K562 (cell line): Measurements from ENCODE around the gene MRPS6. TPM values are rescaled to one million over a fixed set of nuclear protein-coding genes. Genes with fewer than 3 reads are reported as not detected.

ENCODE experiments used
- ATAC-seq: fragments of 200-7000 bp; cut with Tn5 transposase; 3 replicates; pipeline ENCODE4 v1.9.1; 2020; ENCODE audit warnings: moderate library complexity
- BruUV-seq: library from RNA; stranded (reverse); fragments of 400-500 nt; replicated peaks from 2 replicates; lab custom pipeline; 2021; lab: Mats Ljungman, UMichigan
- CTCF ChIA-PET: fragments of 300-600 bp; formaldehyde crosslinking; extraction: SDS; loops from one replicate; lab custom pipeline; 2021; ENCODE audit warnings: low intra/inter-chr PET ratio; lab: Yijun Ruan, JAX
- POLR2A ChIA-PET: fragments of 300-600, 350-650 bp; sonication (Branson Sonifier 250); formaldehyde crosslinking; extraction: SDS; loops from one replicate; lab custom pipeline; 2021; ENCODE audit warnings: antibody characterized with exemption, inconsistent platforms; lab: Yijun Ruan, JAX
- DNase-seq, 4 experiments: peaks; one replicate each; pipeline versions ENCODE4 v3.0.0 to v3.0.0-alpha.2; 2011 to 2018; ENCODE audit warnings: low spot score in 3 of 4, mixed read lengths in 3 of 4; ENCODE audit errors: extremely low read depth in 1 of 4
- FAIRE-seq: peaks from 2 replicates; lab custom pipeline; 2011; peaks lifted over from hg19 to GRCh38; lab: Jason Lieb, UNC
- H2AFZ ChIP-seq: 2 replicates; pipeline ENCODE4 v1.6.0; 2011; ENCODE audit warnings: low read depth, low read length, control low read depth, inconsistent platforms
- H3K27ac ChIP-seq: fragments of 200-600 bp; 3 replicates; pipeline ENCODE4 v1.8.0; 2011; ENCODE audit warnings: low read depth, mild to moderate bottlenecking, control low read depth, inconsistent platforms, low read length, moderate library complexity, mixed read lengths; ENCODE audit errors: extremely low read depth
- H3K27me3 ChIP-seq, 2 experiments: fragments of 300-600 bp in 1 of 2; 2 replicates in 1 of 2; 3 replicates in 1 of 2; pipeline versions ENCODE4 v1.6.0 to v1.8.0; 2011; ENCODE audit warnings: inconsistent platforms in 2 of 2, low read length in 2 of 2, mild to moderate bottlenecking in 1 of 2, mixed read lengths in 1 of 2, moderate library complexity in 1 of 2; ENCODE audit not compliant: control insufficient read depth in 2 of 2, insufficient read depth in 2 of 2
- H3K36me3 ChIP-seq: fragments of 300-600 bp; 3 replicates; pipeline ENCODE4 v1.8.0; 2011; ENCODE audit warnings: mild to moderate bottlenecking, low read length, inconsistent platforms; ENCODE audit not compliant: control insufficient read depth, insufficient read depth
- H3K4me1 ChIP-seq, 2 experiments: fragments of 200-600 bp in 1 of 2; replicated peaks in 1 of 2; 2 replicates in 1 of 2; 3 replicates in 1 of 2; pipeline versions ENCODE4 v1.5.1 to v1.8.0; 2011; ENCODE audit warnings: inconsistent platforms in 2 of 2, low read length in 2 of 2, mild to moderate bottlenecking in 1 of 2, mixed read lengths in 1 of 2, moderate library complexity in 1 of 2; ENCODE audit not compliant: control insufficient read depth in 2 of 2, insufficient read depth in 2 of 2
- H3K4me2 ChIP-seq: 2 replicates; pipeline ENCODE4 v1.6.1; 2011; ENCODE audit warnings: low read length, control low read depth, inconsistent platforms, mixed read lengths; ENCODE audit not compliant: insufficient read depth
- H3K4me3 ChIP-seq: fragments of 200-600 bp; sonication (generic), shearing (Covaris generic); 2 replicates; pipeline ENCODE4 v1.5.1; 2016; ENCODE audit warnings: control low read depth, inconsistent platforms
- H3K79me2 ChIP-seq: fragments of 200-600 bp; 3 replicates; pipeline ENCODE4 v1.8.0; 2011; ENCODE audit warnings: low read length, inconsistent platforms; ENCODE audit not compliant: control insufficient read depth, insufficient read depth
- H3K9ac ChIP-seq, 2 experiments: 2 replicates each; pipeline versions ENCODE4 v1.6.0 to v1.6.1; 2011; ENCODE audit warnings: low read depth in 2 of 2, low read length in 2 of 2, control low read depth in 1 of 2, inconsistent platforms in 1 of 2, mild to moderate bottlenecking in 1 of 2, mixed read lengths in 1 of 2; ENCODE audit not compliant: insufficient read depth in 1 of 2
- H3K9me1 ChIP-seq: one replicate; pipeline ENCODE4 v1.6.0; 2011; ENCODE audit warnings: inconsistent platforms, mild to moderate bottlenecking, low read length, moderate library complexity; ENCODE audit not compliant: control insufficient read depth, insufficient read depth
- H3K9me3 ChIP-seq: replicated peaks from 2 replicates; pipeline ENCODE4 v1.5.1; 2011; ENCODE audit warnings: low read depth, low read length, inconsistent platforms; ENCODE audit not compliant: control insufficient read depth, insufficient read depth
- H4K20me1 ChIP-seq: replicated peaks from 2 replicates; pipeline ENCODE4 v1.6.1; 2011; ENCODE audit warnings: low read length, inconsistent platforms, mixed read lengths; ENCODE audit not compliant: control insufficient read depth, insufficient read depth
- ASH1L ChIP-seq: fragments of 450-650 bp; IDR thresholded peaks from 2 replicates; pipeline ENCODE4 v1.6.1; 2018; ENCODE audit warnings: borderline replicate concordance, mild to moderate bottlenecking, low read depth; ENCODE audit not compliant: partially characterized antibody
- ATF6 ChIP-seq: sonication (generic); formaldehyde crosslinking; IDR thresholded peaks from 2 replicates; pipeline ENCODE4 v1.4.0; 2020; ENCODE audit warnings: mild to moderate bottlenecking, missing genetic modification reagents
- BCOR ChIP-seq: fragments of 450-650 bp; IDR thresholded peaks from 2 replicates; pipeline ENCODE4 v1.6.1; 2016
- CREB3L1 ChIP-seq: fragments of 450-650 bp; IDR thresholded peaks from 2 replicates; pipeline ENCODE4 v1.6.1; 2014; ENCODE audit warnings: low read depth, mild to moderate bottlenecking, moderate library complexity, borderline replicate concordance
- DEAF1 ChIP-seq: fragments of 450-650 bp; formaldehyde crosslinking; IDR thresholded peaks from 2 replicates; pipeline ENCODE4 v1.4.0; 2020; ENCODE audit warnings: mild to moderate bottlenecking, moderate library complexity
- DIDO1 ChIP-seq: fragments of 450-650 bp; IDR thresholded peaks from 2 replicates; pipeline ENCODE4 v1.6.1; 2016; ENCODE audit warnings: low read depth, missing biosample characterization, missing genetic modification characterization
- JUNB ChIP-seq: fragments of 450-650 bp; formaldehyde crosslinking; conservative IDR thresholded peaks from 2 replicates; pipeline ENCODE4 v1.4.0; 2020; ENCODE audit warnings: mild to moderate bottlenecking
- JUND ChIP-seq, 2 experiments: IDR thresholded peaks; 2 replicates in 1 of 2; 3 replicates in 1 of 2; pipeline ENCODE4 v1.6.1; 2011; ENCODE audit warnings: borderline replicate concordance in 2 of 2, low read depth in 2 of 2, low read length in 2 of 2, improper control_type of control experiment in 1 of 2, missing biosample characterization in 1 of 2, missing genetic modification characterization in 1 of 2, missing genetic modification reagents in 1 of 2
- KDM2B ChIP-seq: fragments of 250-450 bp; sonication (Bioruptor Pico); IDR thresholded peaks from 2 replicates; pipeline ENCODE4 v1.8.0; 2021; ENCODE audit warnings: mild to moderate bottlenecking, moderate library complexity
- MTA2 ChIP-seq: fragments of 450-650 bp; IDR thresholded peaks from 2 replicates; pipeline ENCODE4 v1.6.1; 2016; ENCODE audit warnings: low read depth
- POLR2AphosphoS2 ChIP-seq: IDR thresholded peaks from 2 replicates; pipeline ENCODE4 v1.6.1; 2012; ENCODE audit warnings: low read length, improper control_type of control experiment
- XRCC3 ChIP-seq: fragments of 450-650 bp; IDR thresholded peaks from 2 replicates; pipeline ENCODE4 v1.6.1; 2017; ENCODE audit warnings: mild to moderate bottlenecking, moderate library complexity
- ZNF143 ChIP-seq: sonication (generic); formaldehyde crosslinking; IDR thresholded peaks from 2 replicates; pipeline ENCODE4 v1.9.0; 2022; ENCODE audit warnings: mild to moderate bottlenecking, missing genetic modification reagents
- ZNF280A ChIP-seq: fragments of 450-650 bp; IDR thresholded peaks from 2 replicates; pipeline ENCODE4 v1.6.1; 2018; ENCODE audit warnings: mild to moderate bottlenecking, low read depth; ENCODE audit not compliant: partially characterized antibody
- WGBS: fragments of 100-300 bp; shearing (Covaris generic); methylation state at CpG from one replicate; pipeline ENCODE4 v1.1.6; 2016; ENCODE audit warnings: low coverage, mixed read lengths; ENCODE audit not compliant: insufficient coverage; ENCODE audit errors: missing lambda C conversion rate; 5-methylcytosine and 5-hydroxymethylcytosine counted together
- in situ Hi-C: fragments of 300-500 bp; cut with MboI; formaldehyde crosslinking; loops from 4 replicates; pipeline ENCODE4 v1.15.0; 2018; ENCODE audit warnings: inconsistent platforms, mixed read lengths
- intact Hi-C: fragments of 100-400 bp; cut with micrococcal nuclease; formaldehyde crosslinking; loops from 2 replicates; pipeline ENCODE4 v1.14.2; 2022
- polyA plus RNA-seq, 8 experiments: library from polyadenylated mRNA; depleted of rRNA in 4 of 8; stranded (reverse) in 5 of 8; unstranded in 3 of 8; fragments of >200 nt; fragmentation: Nextera tagmentation in 2 of 8; fragmentation: Illumina TruSeq in 1 of 8; extraction: Ambion mirVana in 2 of 8; extraction: Trizol in 1 of 8; gene quantifications; 2 replicates each; pipeline versions ENCODE4 v1.2.1 to v1.2.3, GENCODE V29; 2011 to 2014; ENCODE audit warnings: inconsistent platforms in 1 of 8, missing spikeins in 1 of 8
- total RNA-seq, 7 experiments: library from RNA; depleted of rRNA in 6 of 7; stranded (reverse); fragments of >200 nt in 6 of 7; fragmentation: Illumina TruSeq in 2 of 7; extraction: Trizol in 2 of 7; gene quantifications; 2 replicates each; pipeline versions ENCODE4 v1.2.1 to v1.2.3, GENCODE V29; 2011 to 2021; ENCODE audit warnings: low replicate concordance in 1 of 7

MRPS6 gene
- total and polyA plus RNA-seq, 9 of the 15 experiments (the other 6 are each of a cell fraction or from before 2014, with no cell fraction given) = 26.1 to 72.0 (median 39.3) TPM

- TF ChIP-seq CREB3L1 = no peak
- TF ChIP-seq XRCC3 = no peak
- no peak for TF ChIP-seq JUNB (CRISPR knock-in tag)
- no peak for TF ChIP-seq DIDO1 (tag)
Measured at GRCh38 chr21:34052171-34052570, 21.2 kb upstream of the MRPS6 start (continued).

GRCh38 chr21:34054259-34054658 is 19.1 kb upstream of the MRPS6 start:
- DNase-seq = no peak
- Histone ChIP-seq H3K27me3 (peaks cover 6 to 35% of the 10 kb centered on the region in 2 experiments; a peak in 4 of 5 replicates), H3K4me3 (no peak overlapping the region), H3K9ac (no peak overlapping the region), H3K27ac (no peak overlapping the region), H3K4me2 (no peak overlapping the region), H2AFZ (no peak overlapping the region), H3K9me3 (no peaks in the 10 kb centered on the region), H3K79me2 (no peaks in the 10 kb centered on the region), H3K9me1 (no peaks in the 10 kb centered on the region), H4K20me1 (no peaks in the 10 kb centered on the region), H3K36me3 (no peaks in the 10 kb centered on the region), H3K4me1 (no peaks in the 10 kb centered on the region; a peak in 1 of 5 replicates)
- in situ Hi-C loops = no loop called here
- POLR2A ChIA-PET = interaction anchor here (0.7 kb wide), 1 partner anchor 28 kb away, joined by 3 read pairs; no protein-coding TSS in a partner anchor
- no peak for ATAC-seq
- intact Hi-C loops = no loop called here
- BruUV-seq = no TSS peak
- FAIRE-seq = no peak
- TF ChIP-seq BCOR = no peak
- no peak for TF ChIP-seq ASH1L
- no peak for TF ChIP-seq POLR2AphosphoS2
- no peak for TF ChIP-seq ZNF143 (CRISPR knock-in tag)
- no peak for TF ChIP-seq MTA2
- no peak for TF ChIP-seq DEAF1 (CRISPR knock-in tag)
- TF ChIP-seq KDM2B (CRISPR knock-in tag) = no peak
- TF ChIP-seq ATF6 = no peak
- TF ChIP-seq ZNF280A = no peak
- no peak for TF ChIP-seq JUND (IDR thresholded peaks at IDR 0.05; ENCODE audit: borderline replicate concordance, low read depth, low read length)
- no peak for TF ChIP-seq JUND (tag; IDR thresholded peaks at IDR 0.05; ENCODE audit: borderline replicate concordance, low read depth, low read length)
- CTCF ChIA-PET = no interaction called here
- WGBS = 19% methylated on average over 4 of the region's 4 CpGs
